WTC11 (cell line): ENCODE measurements around the gene C17orf100. TPM values are rescaled to one million over a fixed set of nuclear protein-coding genes. Genes with fewer than 3 reads are reported as not detected.

Source experiments
- ATAC-seq: fragments of 200-7000 bp; cut with Tn5 transposase; 2 replicates; pipeline ENCODE4 v1.10.0; 2021; ENCODE audit warnings: mild to moderate bottlenecking, moderate library complexity
- CTCF ChIA-PET: fragments of 300-600 bp; sonication (Branson Sonifier 250); formaldehyde crosslinking; loops from one replicate; lab custom pipeline; 2021; ENCODE audit warnings: antibody characterized with exemption; lab: Charles Lee
- POLR2A ChIA-PET: fragments of 350-600 bp; sonication (Branson Sonifier 250); formaldehyde crosslinking; loops from one replicate; lab custom pipeline; 2021; ENCODE audit warnings: antibody characterized with exemption; lab: Charles Lee
- DNase-seq: peaks from one replicate; pipeline ENCODE4 v3.0.0; 2021; ENCODE audit warnings: low spot score
- H3K27ac Mint-ChIP-seq: 2 replicates; pipeline ENCODE4 v1.8.0; 2021; ENCODE audit warnings: mixed read lengths
- H3K27me3 Mint-ChIP-seq: 2 replicates; pipeline ENCODE4 v1.8.0; 2021; ENCODE audit warnings: low read depth, mild to moderate bottlenecking, moderate library complexity, mixed read lengths
- H3K36me3 Mint-ChIP-seq: 2 replicates; pipeline ENCODE4 v1.8.0; 2021; ENCODE audit warnings: mixed read lengths
- H3K4me1 Mint-ChIP-seq: 2 replicates; pipeline ENCODE4 v1.8.0; 2022; ENCODE audit warnings: mixed read lengths
- H3K4me3 Mint-ChIP-seq: 2 replicates; pipeline ENCODE4 v1.8.0; 2021; ENCODE audit warnings: mild to moderate bottlenecking, moderate library complexity, mixed read lengths
- H3K9me3 Mint-ChIP-seq: 2 replicates; pipeline ENCODE4 v1.8.0; 2021; ENCODE audit warnings: mixed read lengths
- AFF4 ChIP-seq: sonication (generic); formaldehyde crosslinking; IDR thresholded peaks from 2 replicates; pipeline ENCODE4 v1.8.1; 2023; ENCODE audit warnings: mild to moderate bottlenecking, missing genetic modification reagents, borderline replicate concordance
- ATF1 ChIP-seq: sonication (generic); formaldehyde crosslinking; IDR thresholded peaks from 2 replicates; pipeline ENCODE4 v1.8.1; 2023; ENCODE audit warnings: mild to moderate bottlenecking, moderate library complexity, missing genetic modification reagents
- ATF3 ChIP-seq: sonication (generic); formaldehyde crosslinking; conservative IDR thresholded peaks from 2 replicates; pipeline ENCODE4 v1.8.1; 2022; ENCODE audit warnings: mild to moderate bottlenecking, missing genetic modification reagents
- CDX4 ChIP-seq: fragments of 250-450 bp; sonication (Bioruptor Pico); IDR thresholded peaks from 2 replicates; pipeline ENCODE4 v1.9.0; 2021; ENCODE audit warnings: moderate library complexity, mild to moderate bottlenecking, inconsistent platforms, borderline replicate concordance
- ESRRA ChIP-seq: sonication (generic); formaldehyde crosslinking; IDR thresholded peaks from 2 replicates; pipeline ENCODE4 v1.8.1; 2022; ENCODE audit warnings: mild to moderate bottlenecking, missing genetic modification reagents, borderline replicate concordance
- GTF2I ChIP-seq: fragments of 250-450 bp; sonication (Bioruptor Pico); conservative IDR thresholded peaks from 2 replicates; pipeline ENCODE4 v1.4.0; 2021; ENCODE audit warnings: mild to moderate bottlenecking
- HMGA2 ChIP-seq: fragments of 250-450 bp; sonication (Bioruptor Pico); IDR thresholded peaks from 2 replicates; pipeline ENCODE4 v1.4.0; 2021; ENCODE audit warnings: mild to moderate bottlenecking, moderate library complexity
- IRF1 ChIP-seq: sonication (generic); formaldehyde crosslinking; IDR thresholded peaks from 2 replicates; pipeline ENCODE4 v1.8.0; 2023; ENCODE audit warnings: missing genetic modification reagents
- JUN ChIP-seq: sonication (generic); formaldehyde crosslinking; IDR thresholded peaks from 2 replicates; pipeline ENCODE4 v1.8.0; 2023; ENCODE audit warnings: mild to moderate bottlenecking, missing genetic modification reagents
- MXD4 ChIP-seq: fragments of 250-450 bp; sonication (Bioruptor Pico); IDR thresholded peaks from 2 replicates; pipeline ENCODE4 v1.8.0; 2021; ENCODE audit warnings: mild to moderate bottlenecking, moderate library complexity, borderline replicate concordance
- MYBL2 ChIP-seq: sonication (generic); formaldehyde crosslinking; IDR thresholded peaks from 2 replicates; pipeline ENCODE4 v1.8.1; 2023; ENCODE audit warnings: mild to moderate bottlenecking, moderate library complexity, missing genetic modification reagents
- NFATC4 ChIP-seq: fragments of 250-450 bp; sonication (Bioruptor Pico); IDR thresholded peaks from 2 replicates; pipeline ENCODE4 v1.9.0; 2021; ENCODE audit warnings: mild to moderate bottlenecking
- NFE2L1 ChIP-seq: sonication (generic); formaldehyde crosslinking; IDR thresholded peaks from 2 replicates; pipeline ENCODE4 v1.8.1; 2023; ENCODE audit warnings: missing genetic modification reagents
- NFYB ChIP-seq: sonication (generic); formaldehyde crosslinking; conservative IDR thresholded peaks from 2 replicates; pipeline ENCODE4 v1.8.0; 2022; ENCODE audit warnings: low read depth, missing genetic modification reagents
- NR3C1 ChIP-seq: sonication (generic); formaldehyde crosslinking; conservative IDR thresholded peaks from 2 replicates; pipeline ENCODE4 v1.8.1; 2023; ENCODE audit warnings: low read depth, mild to moderate bottlenecking, missing genetic modification reagents
- RELA ChIP-seq: sonication (generic); formaldehyde crosslinking; IDR thresholded peaks from 2 replicates; pipeline ENCODE4 v1.8.1; 2022; ENCODE audit warnings: missing genetic modification reagents, mild to moderate bottlenecking, borderline replicate concordance
- TCF7 ChIP-seq: sonication (generic); formaldehyde crosslinking; IDR thresholded peaks from 2 replicates; pipeline ENCODE4 v1.8.0; 2022; ENCODE audit warnings: mild to moderate bottlenecking, low read depth, missing genetic modification reagents, moderate library complexity
- ZMAT4 ChIP-seq: fragments of 250-450 bp; sonication (Bioruptor Pico); IDR thresholded peaks from 2 replicates; pipeline ENCODE4 v1.9.0; 2021; ENCODE audit warnings: mild to moderate bottlenecking
- ZNF121 ChIP-seq: sonication (generic); formaldehyde crosslinking; IDR thresholded peaks from 2 replicates; pipeline ENCODE4 v1.8.0; 2023; ENCODE audit warnings: missing genetic modification reagents
- ZNF532 ChIP-seq: fragments of 250-450 bp; sonication (Bioruptor Pico); IDR thresholded peaks from 2 replicates; pipeline ENCODE4 v1.9.0; 2021; ENCODE audit warnings: mild to moderate bottlenecking, borderline replicate concordance
- total RNA-seq: library from RNA; stranded (reverse); gene quantifications from 3 replicates; pipeline ENCODE4 v1.2.3, GENCODE V29; 2021
- TF ChIP-seq, protein P1 (sequence below): sonication (generic); formaldehyde crosslinking; IDR thresholded peaks from 2 replicates; pipeline ENCODE4 v1.8.1; 2023; ENCODE audit warnings: mild to moderate bottlenecking, moderate library complexity, missing genetic modification reagents
- TF ChIP-seq, protein P2 (sequence below): sonication (generic); formaldehyde crosslinking; IDR thresholded peaks from 2 replicates; pipeline ENCODE4 v1.8.1; 2023; ENCODE audit warnings: mild to moderate bottlenecking, missing genetic modification reagents
- TF ChIP-seq, protein P3 (sequence below): sonication (generic); formaldehyde crosslinking; IDR thresholded peaks from 2 replicates; pipeline ENCODE4 v1.8.1; 2022; ENCODE audit warnings: missing genetic modification reagents, borderline replicate concordance

The C17orf100 gene
- total RNA-seq, 1 experiment from 2014 or later: 2.7 TPM

DNA sequence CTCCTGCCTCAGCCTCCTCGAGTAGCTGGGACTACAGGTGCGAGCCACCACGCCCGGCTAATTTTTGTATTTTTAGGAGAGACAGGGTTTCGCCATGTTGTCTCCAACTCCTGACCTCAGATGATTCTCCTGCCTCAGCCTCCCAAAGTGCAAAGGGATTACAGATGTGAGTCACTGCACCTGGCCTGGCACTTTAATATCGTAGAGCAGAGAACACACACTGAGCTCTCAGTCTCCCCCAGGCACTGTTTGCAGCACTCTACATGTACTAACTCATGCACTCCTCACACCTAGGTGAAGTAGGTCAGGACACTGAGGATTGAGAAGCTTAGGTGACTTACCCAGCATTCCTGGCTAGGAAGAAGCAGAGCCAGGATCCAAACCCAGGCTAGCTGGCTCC, 15.0 kb downstream of the C17orf100 start (continued):
- no peak for TF ChIP-seq ZNF532
- TF ChIP-seq CDX4 (CRISPR knock-in tag): no peak
- no peak for TF ChIP-seq HMGA2
- TF ChIP-seq ZMAT4: no peak
- TF ChIP-seq, protein P1, sequence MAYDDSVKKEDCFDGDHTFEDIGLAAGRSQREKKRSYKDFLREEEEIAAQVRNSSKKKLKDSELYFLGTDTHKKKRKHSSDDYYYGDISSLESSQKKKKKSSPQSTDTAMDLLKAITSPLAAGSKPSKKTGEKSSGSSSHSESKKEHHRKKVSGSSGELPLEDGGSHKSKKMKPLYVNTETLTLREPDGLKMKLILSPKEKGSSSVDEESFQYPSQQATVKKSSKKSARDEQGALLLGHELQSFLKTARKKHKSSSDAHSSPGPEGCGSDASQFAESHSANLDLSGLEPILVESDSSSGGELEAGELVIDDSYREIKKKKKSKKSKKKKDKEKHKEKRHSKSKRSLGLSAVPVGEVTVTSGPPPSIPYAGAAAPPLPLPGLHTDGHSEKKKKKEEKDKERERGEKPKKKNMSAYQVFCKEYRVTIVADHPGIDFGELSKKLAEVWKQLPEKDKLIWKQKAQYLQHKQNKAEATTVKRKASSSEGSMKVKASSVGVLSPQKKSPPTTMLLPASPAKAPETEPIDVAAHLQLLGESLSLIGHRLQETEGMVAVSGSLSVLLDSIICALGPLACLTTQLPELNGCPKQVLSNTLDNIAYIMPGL: no peak
- no peak for TF ChIP-seq MXD4 (CRISPR knock-in tag)
- TF ChIP-seq JUN: no peak

GRCh38 chr17:6667516-6667915, 16.0 kb downstream of the C17orf100 start:
- Mint-ChIP-seq H3K27me3 (peaks cover 36% of the 10 kb centered on the region), H3K9me3 (no peaks in the 10 kb centered on the region), H3K4me3 (no peak overlapping the region), H3K4me1 (peaks cover 12% of the 10 kb centered on the region), H3K27ac (no peak overlapping the region), H3K36me3 (no peaks in the 10 kb centered on the region)
- DNase-seq: no peak
- CTCF ChIA-PET: interaction anchor here (0.9 to 3.0 kb wide), 4 partner anchors 33 to 226 kb away, joined by 5 to 31 read pairs (median 24); partner anchors contain the start of gene SLC13A5
- no peak for ATAC-seq
- POLR2A ChIA-PET: interaction anchor here (0.7 kb wide), 1 partner anchor 156 kb away, joined by 3 read pairs; no protein-coding TSS in a partner anchor
- TF ChIP-seq NFATC4: no peak
- TF ChIP-seq, protein P2, sequence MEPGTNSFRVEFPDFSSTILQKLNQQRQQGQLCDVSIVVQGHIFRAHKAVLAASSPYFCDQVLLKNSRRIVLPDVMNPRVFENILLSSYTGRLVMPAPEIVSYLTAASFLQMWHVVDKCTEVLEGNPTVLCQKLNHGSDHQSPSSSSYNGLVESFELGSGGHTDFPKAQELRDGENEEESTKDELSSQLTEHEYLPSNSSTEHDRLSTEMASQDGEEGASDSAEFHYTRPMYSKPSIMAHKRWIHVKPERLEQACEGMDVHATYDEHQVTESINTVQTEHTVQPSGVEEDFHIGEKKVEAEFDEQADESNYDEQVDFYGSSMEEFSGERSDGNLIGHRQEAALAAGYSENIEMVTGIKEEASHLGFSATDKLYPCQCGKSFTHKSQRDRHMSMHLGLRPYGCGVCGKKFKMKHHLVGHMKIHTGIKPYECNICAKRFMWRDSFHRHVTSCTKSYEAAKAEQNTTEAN (CRISPR knock-in tag): no peak
- TF ChIP-seq MYBL2 (CRISPR knock-in tag): no peak
- no peak for TF ChIP-seq RELA
- no peak for TF ChIP-seq ZNF121 (CRISPR knock-in tag)
- TF ChIP-seq ATF3 (CRISPR knock-in tag): no peak
- no peak for TF ChIP-seq ATF1 (CRISPR knock-in tag)
- TF ChIP-seq NFE2L1 (CRISPR knock-in tag): no peak
- TF ChIP-seq AFF4 (CRISPR knock-in tag): no peak
- no peak for TF ChIP-seq NFYB (CRISPR knock-in tag)
- no peak for TF ChIP-seq IRF1 (CRISPR knock-in tag)
- no peak for TF ChIP-seq TCF7
- no peak for TF ChIP-seq NR3C1 (CRISPR knock-in tag)
- TF ChIP-seq, protein P3, sequence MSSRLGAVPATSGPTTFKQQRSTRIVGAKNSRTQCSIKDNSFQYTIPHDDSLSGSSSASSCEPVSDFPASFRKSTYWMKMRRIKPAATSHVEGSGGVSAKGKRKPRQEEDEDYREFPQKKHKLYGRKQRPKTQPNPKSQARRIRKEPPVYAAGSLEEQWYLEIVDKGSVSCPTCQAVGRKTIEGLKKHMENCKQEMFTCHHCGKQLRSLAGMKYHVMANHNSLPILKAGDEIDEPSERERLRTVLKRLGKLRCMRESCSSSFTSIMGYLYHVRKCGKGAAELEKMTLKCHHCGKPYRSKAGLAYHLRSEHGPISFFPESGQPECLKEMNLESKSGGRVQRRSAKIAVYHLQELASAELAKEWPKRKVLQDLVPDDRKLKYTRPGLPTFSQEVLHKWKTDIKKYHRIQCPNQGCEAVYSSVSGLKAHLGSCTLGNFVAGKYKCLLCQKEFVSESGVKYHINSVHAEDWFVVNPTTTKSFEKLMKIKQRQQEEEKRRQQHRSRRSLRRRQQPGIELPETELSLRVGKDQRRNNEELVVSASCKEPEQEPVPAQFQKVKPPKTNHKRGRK (CRISPR knock-in tag): no peak
- TF ChIP-seq GTF2I (CRISPR knock-in tag): no peak
- TF ChIP-seq ESRRA (CRISPR knock-in tag): no peak
